Liver (tissue), 3 donors: ENCODE results near the gene CABLES1.

Experiments
- CTCF ChIP-seq: fragments of 150-350 bp; IDR thresholded peaks from 2 replicates; pipeline ENCODE4 v1.5.1; 2017; ENCODE audit warnings: improper control_type of control experiment, low read depth, low read length; ENCODE audit not compliant: missing input control
- EGR1 ChIP-seq, 2 donors: IDR thresholded peaks; 2 replicates each; pipeline ENCODE4 v1.6.1; 2016 to 2018; ENCODE audit warnings: antibody characterized with exemption in 2 of 2, low read depth in 2 of 2
- GABPA ChIP-seq, 2 donors: IDR thresholded peaks in 1 of 2; conservative IDR thresholded peaks in 1 of 2; 2 replicates each; pipeline ENCODE4 v1.6.1; 2016; ENCODE audit warnings: antibody characterized with exemption in 2 of 2, mild to moderate bottlenecking in 1 of 2, moderate library complexity in 1 of 2
- JUND ChIP-seq, 2 donors: IDR thresholded peaks; 2 replicates each; pipeline ENCODE4 v1.6.1; 2016; ENCODE audit warnings: antibody characterized with exemption in 2 of 2
- MAX ChIP-seq: IDR thresholded peaks from 2 replicates; pipeline ENCODE4 v1.6.1; 2016; ENCODE audit warnings: antibody characterized with exemption
- RAD21 ChIP-seq, 2 donors: IDR thresholded peaks; 2 replicates each; pipeline ENCODE4 v1.6.1; 2016; ENCODE audit warnings: antibody characterized with exemption in 2 of 2, mild to moderate bottlenecking in 2 of 2
- REST ChIP-seq: IDR thresholded peaks from 2 replicates; pipeline ENCODE4 v1.6.1; 2016; ENCODE audit warnings: antibody characterized with exemption, mild to moderate bottlenecking
- SP1 ChIP-seq: IDR thresholded peaks from 2 replicates; pipeline ENCODE4 v1.6.1; 2018; ENCODE audit warnings: antibody characterized with exemption, mild to moderate bottlenecking
- YY1 ChIP-seq: IDR thresholded peaks from 2 replicates; pipeline ENCODE4 v1.6.1; 2016; ENCODE audit warnings: antibody characterized with exemption, mild to moderate bottlenecking
- ZBTB33 ChIP-seq: IDR thresholded peaks from 2 replicates; pipeline ENCODE4 v1.6.1; 2016; ENCODE audit warnings: antibody characterized with exemption
- donor health status: healthy.
- donor health status: healthy.

GRCh38 chr18:23260926-23261590 lies 125.8 kb downstream of the CABLES1 start:
- TF ChIP-seq REST (no peak), CTCF (no peak), ZBTB33 (no peak), JUND (IDR thresholded peaks at IDR 0.05) (no peak), MAX (no peak), YY1 (no peak), SP1 (no peak), EGR1 (IDR thresholded peaks at IDR 0.05; ENCODE audit: low read depth in 2 of 2) (no peak), GABPA (IDR thresholded peaks at IDR 0.05 in 1 of 2, conservative IDR thresholded peaks at IDR 0.05 in 1 of 2) (no peak), RAD21 (IDR thresholded peaks at IDR 0.05) (no peak)
